Measurements from ENCODE around the gene SLC7A4. TPM values are rescaled to one million over a fixed set of nuclear protein-coding genes. Genes with fewer than 3 reads are reported as not detected.
"Not testable (repeated sequence)": the region's sequence is repeated elsewhere in the genome, so short reads cannot be mapped to it uniquely, and the experiment has no call there.

SLC7A4 gene
- total RNA-seq, 2 donors from 2014 or later, result 4.0 to 4.9 TPM

- intact Hi-C loops (cut with DNase I, micrococcal nuclease), result no loop called here
- no peak for DNase-seq
- ATAC-seq, result no peak
Measured at GRCh38 chr22:21067075-21067900, 34.9 kb upstream of the SLC7A4 start.

- intact Hi-C loops (cut with DNase I, micrococcal nuclease), result no loop called here
- no peak for ATAC-seq
- DNase-seq, result no peak
Measured at GRCh38 chr22:21064917-21065864, 32.8 kb upstream of the SLC7A4 start.

- intact Hi-C loops (cut with DNase I, micrococcal nuclease); ATAC-seq; DNase-seq: not testable (repeated sequence)
Measured at GRCh38 chr22:21064425-21064824, 32.1 kb upstream of the SLC7A4 start.

GRCh38 chr22:21061660-21062321 is 29.4 kb upstream of the SLC7A4 start:
- DNase-seq, result not testable (repeated sequence)

GRCh38 chr22:21060363-21060762 is 28.0 kb upstream of the SLC7A4 start:
- DNase-seq; ATAC-seq; intact Hi-C loops (cut with DNase I, micrococcal nuclease): not testable (repeated sequence)

More at GRCh38 chr22:21061660-21062321, 29.4 kb upstream of the SLC7A4 start:
- ATAC-seq; intact Hi-C loops (cut with DNase I, micrococcal nuclease): not testable (repeated sequence)

GRCh38 chr22:21055880-21056319 is 23.5 kb upstream of the SLC7A4 start:
- intact Hi-C loops (cut with DNase I, micrococcal nuclease), result no loop called here

GRCh38 chr22:21055564-21055834 is 23.1 kb upstream of the SLC7A4 start:
- DNase-seq (no peak), ATAC-seq (no peak)
- intact Hi-C loops (cut with DNase I, micrococcal nuclease), result no loop called here

More at GRCh38 chr22:21055880-21056319, 23.5 kb upstream of the SLC7A4 start:
- no peak for ATAC-seq
- DNase-seq, result no peak

GRCh38 chr22:21054714-21055563 is 22.6 kb upstream of the SLC7A4 start:
- DNase-seq (no peak), ATAC-seq (no peak)
- intact Hi-C loops (cut with DNase I, micrococcal nuclease), result no loop called here

- intact Hi-C loops (cut with DNase I, micrococcal nuclease), result no loop called here
- DNase-seq, result no peak
- no peak for ATAC-seq
Measured at GRCh38 chr22:21054046-21054713, 21.8 kb upstream of the SLC7A4 start.

- peak; percentile 41 for ATAC-seq
- no peak for DNase-seq
- intact Hi-C loops (cut with DNase I, micrococcal nuclease), result no loop called here
Measured at GRCh38 chr22:21052715-21053459, 20.5 kb upstream of the SLC7A4 start.

- intact Hi-C loops (cut with DNase I, micrococcal nuclease), result no loop called here
- ATAC-seq, result no peak
- no peak for DNase-seq
Measured at GRCh38 chr22:21051831-21052400, 19.6 kb upstream of the SLC7A4 start.

- DNase-seq (no peak), ATAC-seq (no peak)
- intact Hi-C loops (cut with DNase I, micrococcal nuclease), result no loop called here
Measured at GRCh38 chr22:21051145-21051830, 18.9 kb upstream of the SLC7A4 start.

GRCh38 chr22:21048965-21049364 is 16.6 kb upstream of the SLC7A4 start:
- intact Hi-C loops (cut with DNase I, micrococcal nuclease); DNase-seq; ATAC-seq: not testable (repeated sequence)

- intact Hi-C loops (cut with DNase I, micrococcal nuclease); ATAC-seq: not testable (repeated sequence)
Measured at GRCh38 chr22:21048448-21048847, 16.1 kb upstream of the SLC7A4 start.

GRCh38 chr22:21047730-21048129 is 15.4 kb upstream of the SLC7A4 start:
- intact Hi-C loops (cut with DNase I, micrococcal nuclease), result no loop called here
- no peak for ATAC-seq
- DNase-seq, result no peak

More at GRCh38 chr22:21048448-21048847, 16.1 kb upstream of the SLC7A4 start:
- DNase-seq, result not testable (repeated sequence)

GRCh38 chr22:21047035-21047661 is 14.8 kb upstream of the SLC7A4 start:
- intact Hi-C loops (cut with DNase I, micrococcal nuclease), result no loop called here
- ATAC-seq (no peak), DNase-seq (no peak)
